ENCODE measurements around the gene APOL2.

Gene APOL2

DNA sequence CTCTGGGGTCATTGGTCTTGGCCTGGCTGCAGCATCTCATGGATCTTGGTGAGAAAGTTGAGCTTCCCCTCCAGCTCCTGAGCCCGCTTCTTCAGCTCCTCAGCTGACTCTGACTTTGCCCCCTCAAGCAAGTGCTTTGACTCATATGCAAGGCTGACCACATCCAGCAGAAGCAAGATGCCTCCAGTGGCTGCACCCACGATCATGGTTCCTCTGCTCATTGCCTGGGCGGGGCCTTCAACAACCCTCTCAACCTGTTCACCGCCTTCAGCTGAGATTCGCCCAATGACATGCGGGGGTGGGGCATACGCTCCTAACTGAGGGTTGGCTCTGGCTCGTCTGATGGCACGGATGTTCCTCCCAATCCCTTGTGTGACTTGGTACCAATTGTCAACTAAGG lies 11.9 kb downstream of the APOL2 start:
- Histone ChIP-seq H3K27me3 (no peaks in the 10 kb centered on the region), H3K4me1 (ENCODE audit: control insufficient read depth in 1 of 2, insufficient read depth in 1 of 2, low read depth in 1 of 2, low read length in 1 of 2) (peaks cover 4 to 5% of the 10 kb centered on the region in 2 experiments), H3K4me3 (ENCODE audit: low read depth in 1 of 2, low read length in 1 of 2) (no peak overlapping the region), H3K9me3 (no peaks in the 10 kb centered on the region), H3K36me3 (peaks cover 64% of the 10 kb centered on the region), H3K27ac (no peak overlapping the region)
- TF ChIP-seq CTCF (IDR thresholded peaks at IDR 0.05): no peak

- Histone ChIP-seq H3K9me3 (no peaks in the 10 kb centered on the region), H3K4me3 (ENCODE audit: low read depth in 1 of 2, low read length in 1 of 2) (no peak overlapping the region), H3K27ac (peak overlapping the region; percentile 13), H3K27me3 (no peaks in the 10 kb centered on the region), H3K36me3 (peaks cover 52% of the 10 kb centered on the region), H3K4me1 (ENCODE audit: control insufficient read depth in 1 of 2, insufficient read depth in 1 of 2, low read depth in 1 of 2, low read length in 1 of 2) (no peaks in the 10 kb centered on the region)
- TF ChIP-seq CTCF (IDR thresholded peaks at IDR 0.05): no peak
These were observed 13.1 kb downstream of the APOL2 start for GRCh38 chr22:36226189-36226588.

DNA sequence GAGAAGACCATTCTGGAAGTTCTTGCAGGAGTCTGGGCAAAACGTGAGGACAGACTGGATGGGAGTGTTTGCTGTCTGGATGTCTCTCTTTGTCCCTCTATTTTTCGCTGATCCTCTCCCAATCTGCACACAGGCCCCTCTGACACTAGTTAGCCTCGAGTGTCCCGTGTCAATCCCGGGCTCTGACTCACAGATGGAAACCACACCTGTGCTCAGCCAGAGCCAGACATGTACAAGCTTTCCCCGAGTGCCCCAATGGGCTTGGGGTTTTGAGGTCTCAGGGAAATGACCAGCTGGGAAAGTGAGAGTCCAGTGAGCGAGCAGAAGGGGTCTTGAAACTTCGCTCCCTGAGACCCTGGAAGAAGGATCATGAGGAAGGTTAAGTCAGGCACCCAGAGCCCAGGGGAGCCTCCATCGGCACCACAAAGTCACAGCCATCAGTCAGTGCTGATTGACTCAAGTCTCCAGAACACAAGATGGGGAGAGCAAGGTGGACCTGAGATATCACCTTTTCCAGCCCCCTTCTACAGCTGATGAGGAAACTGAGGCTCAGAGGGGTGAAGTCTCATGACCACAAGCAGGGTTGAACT lies 13.9 kb downstream of the APOL2 start:
- H3K4me1 ChIP-seq (ENCODE audit: control insufficient read depth in 1 of 2, insufficient read depth in 1 of 2, low read depth in 1 of 2, low read length in 1 of 2): no peaks in the 10 kb centered on the region
- peaks cover 4% of the 10 kb centered on the region for H3K27me3 ChIP-seq
- TF ChIP-seq CTCF (IDR thresholded peaks at IDR 0.05): no peak
- peaks cover 45% of the 10 kb centered on the region for H3K36me3 ChIP-seq
- H3K4me3 ChIP-seq (ENCODE audit: low read depth in 1 of 2, low read length in 1 of 2): no peak overlapping the region
- H3K9me3 ChIP-seq: no peaks in the 10 kb centered on the region
- no peak overlapping the region for H3K27ac ChIP-seq

DNA sequence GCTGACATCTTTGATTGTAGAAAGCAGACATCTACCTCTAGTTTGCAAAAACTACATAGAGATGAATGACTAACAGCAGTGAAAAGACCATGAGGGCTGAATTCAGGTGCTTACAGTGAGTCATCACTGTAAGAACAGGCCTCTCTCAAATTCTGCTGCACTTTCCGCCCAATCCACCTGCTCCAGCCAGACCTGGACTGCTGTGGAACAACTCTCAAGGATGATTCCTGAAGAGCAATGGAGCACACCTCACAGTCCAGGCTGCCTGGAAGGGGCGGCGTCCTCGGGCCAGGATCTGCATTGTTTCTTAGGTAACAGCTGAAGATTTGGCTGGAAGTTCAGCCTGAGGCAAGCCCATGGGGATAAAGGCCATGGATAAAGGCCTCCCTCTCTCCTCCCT lies 15.1 kb downstream of the APOL2 start:
- no peak overlapping the region for H3K27ac ChIP-seq
- no peaks in the 10 kb centered on the region for H3K9me3 ChIP-seq
- peaks cover 9% of the 10 kb centered on the region for H3K27me3 ChIP-seq
- no peaks in the 10 kb centered on the region for H3K4me1 ChIP-seq (ENCODE audit: control insufficient read depth in 1 of 2, insufficient read depth in 1 of 2, low read depth in 1 of 2, low read length in 1 of 2)
- no peak for TF ChIP-seq CTCF (IDR thresholded peaks at IDR 0.05)
- H3K4me3 ChIP-seq (ENCODE audit: low read depth in 1 of 2, low read length in 1 of 2): no peak overlapping the region
- H3K36me3 ChIP-seq: peaks cover 33% of the 10 kb centered on the region

DNA sequence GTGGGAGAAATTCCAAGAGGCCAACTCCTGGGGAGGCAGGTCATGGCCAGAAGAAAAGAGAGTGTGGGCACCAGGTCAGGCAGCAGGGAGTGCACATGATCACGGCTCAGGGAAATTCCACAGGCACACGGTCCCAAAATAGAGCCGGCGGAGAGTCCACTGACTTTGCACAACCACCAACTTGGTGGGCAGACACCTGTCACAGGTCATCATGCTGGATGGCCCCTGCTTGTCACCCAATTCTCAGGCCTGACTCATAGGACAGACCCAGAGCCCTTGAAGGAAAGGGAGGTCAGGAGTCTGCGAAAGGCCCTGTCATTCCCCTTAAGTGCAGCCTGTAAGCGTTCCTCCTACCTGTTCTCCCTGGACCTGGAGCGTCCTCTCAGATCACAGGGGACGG lies 15.8 kb downstream of the APOL2 start:
- TF ChIP-seq CTCF (IDR thresholded peaks at IDR 0.05): no peak
- no peak overlapping the region for H3K27ac ChIP-seq

More for the DNA sequence above, 15.8 kb downstream of the APOL2 start:
- H3K9me3 ChIP-seq: no peaks in the 10 kb centered on the region
- peaks cover 9% of the 10 kb centered on the region for H3K27me3 ChIP-seq
- H3K36me3 ChIP-seq: peaks cover 25% of the 10 kb centered on the region
- no peaks in the 10 kb centered on the region for H3K4me1 ChIP-seq (ENCODE audit: control insufficient read depth in 1 of 2, insufficient read depth in 1 of 2, low read depth in 1 of 2, low read length in 1 of 2)
- no peak overlapping the region for H3K4me3 ChIP-seq (ENCODE audit: low read depth in 1 of 2, low read length in 1 of 2)

All from neutrophil (primary cell).